Activated CD4-positive, alpha-beta T cell treated with anti-CD3 and anti-CD28 coated beads, Interleukin-2, amount 50 U/mL, for 16 hours (primary cell): Measurements from ENCODE around the gene ESR2.
"Not testable (repeated sequence)": the region's sequence is repeated elsewhere in the genome, so short reads cannot be mapped to it uniquely, and the experiment has no call there.

Experiments
- DNase-seq: peaks from one replicate; pipeline ENCODE4 v3.0.0-alpha.2; 2020

Gene ESR2

DNA sequence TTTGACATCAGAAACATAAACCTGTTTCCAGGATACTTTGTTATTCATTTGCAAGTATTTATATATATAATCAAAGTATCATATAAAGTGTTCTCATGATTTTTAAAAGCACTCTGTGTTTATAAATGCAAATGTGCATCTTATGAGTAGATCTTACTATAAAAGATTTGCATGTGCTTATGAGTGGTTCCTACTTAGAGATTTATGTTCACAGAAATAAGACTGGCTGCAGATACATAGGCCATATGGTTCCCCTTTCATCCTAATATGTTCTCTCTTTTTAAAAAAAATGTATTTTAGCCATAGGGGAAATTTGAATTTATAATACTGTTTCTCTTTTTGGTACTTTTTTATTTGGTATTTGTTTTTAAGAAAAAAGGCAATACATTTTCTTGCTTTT is 174.2 kb downstream of the ESR2 start:
- DNase-seq: no peak

DNA sequence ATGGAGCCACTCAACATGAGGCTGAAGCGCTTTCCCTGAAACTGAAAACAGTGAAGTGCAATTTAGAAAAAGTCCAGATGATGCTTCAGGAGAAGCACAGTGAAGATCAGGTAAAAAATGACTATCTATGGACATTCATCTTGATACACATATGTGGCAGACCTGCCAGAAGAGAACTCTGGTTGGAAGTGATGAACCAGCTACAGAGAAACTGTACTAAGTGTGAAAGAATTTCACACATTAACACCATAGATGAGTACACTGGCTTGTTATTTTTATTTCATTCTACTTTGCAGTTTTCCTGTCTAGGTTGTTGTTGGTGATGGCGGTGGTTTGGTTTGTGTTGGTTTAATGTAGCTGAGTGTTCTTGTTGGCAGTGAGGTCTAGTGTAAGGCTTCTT is 174.7 kb downstream of the ESR2 start:
- DNase-seq: peak; percentile 73

DNA sequence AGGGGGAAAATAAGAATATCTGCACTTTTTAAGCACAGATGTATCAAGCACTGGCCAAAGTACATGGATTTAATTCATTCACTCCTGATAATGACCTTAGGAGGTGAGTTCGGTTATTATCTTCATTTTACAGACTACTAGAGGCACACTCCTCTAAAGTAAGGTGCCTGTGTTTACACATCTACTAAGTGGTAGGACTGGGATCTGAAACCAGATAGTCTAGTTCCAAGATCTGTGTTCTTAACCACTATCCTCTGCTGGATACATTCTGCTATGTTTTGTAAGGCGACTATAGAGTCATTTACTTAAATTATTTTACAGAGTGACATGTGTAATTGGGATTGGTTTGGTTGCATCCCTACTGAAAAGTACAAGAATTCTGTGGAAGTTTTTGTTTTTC is 175.3 kb downstream of the ESR2 start:
- no peak for DNase-seq

DNA sequence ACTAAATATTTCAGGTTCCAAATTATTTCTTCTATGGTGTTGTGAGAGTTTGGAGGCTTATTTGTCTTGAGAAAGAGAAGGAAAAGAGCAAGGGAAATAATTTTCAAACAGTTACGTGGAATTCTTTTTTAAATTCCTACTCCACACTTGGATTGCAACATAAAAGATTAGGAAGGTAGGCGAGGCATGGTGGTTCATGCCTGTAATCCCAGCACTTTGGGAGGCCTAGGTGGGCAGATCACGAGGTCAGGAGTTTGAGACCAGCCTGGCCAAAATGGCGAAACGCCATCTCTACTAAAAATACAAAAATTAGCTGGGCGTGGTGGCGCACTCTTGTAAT is 175.8 kb downstream of the ESR2 start:
- not testable (repeated sequence) for DNase-seq

DNA sequence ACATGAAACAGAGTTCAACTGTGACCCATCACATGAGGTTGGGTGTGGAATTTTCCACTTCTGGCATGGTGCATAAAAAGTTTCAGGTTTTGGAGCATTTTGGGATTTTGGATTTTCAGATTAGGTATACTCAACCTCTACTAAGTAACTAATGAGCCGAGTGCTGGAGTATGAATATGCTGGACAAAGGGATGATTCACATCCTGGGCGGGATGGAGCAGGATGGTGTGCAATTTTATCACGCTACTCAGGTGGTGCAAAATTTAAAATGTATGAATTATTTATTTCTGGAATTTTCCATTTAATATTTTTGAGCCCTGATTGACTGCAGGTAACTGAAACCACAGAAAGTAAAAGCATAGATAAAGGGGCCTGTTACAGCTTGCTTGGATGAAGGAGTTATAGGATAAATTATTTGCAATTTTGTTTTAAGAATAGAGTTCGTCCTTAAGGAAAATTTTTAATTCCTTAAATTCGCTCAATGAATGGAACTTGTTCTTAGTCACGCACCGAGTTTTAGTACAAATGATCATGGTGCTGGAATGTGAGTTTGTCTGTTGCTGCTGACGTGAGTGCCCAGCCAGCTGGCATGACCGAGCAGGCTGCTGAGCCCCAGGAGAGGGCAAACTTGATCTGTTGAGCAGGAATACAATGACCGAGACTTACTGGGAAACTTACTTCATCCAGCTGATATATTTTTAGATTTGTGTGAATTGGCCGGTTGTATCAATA is 176.3 kb downstream of the ESR2 start:
- no peak for DNase-seq

DNA sequence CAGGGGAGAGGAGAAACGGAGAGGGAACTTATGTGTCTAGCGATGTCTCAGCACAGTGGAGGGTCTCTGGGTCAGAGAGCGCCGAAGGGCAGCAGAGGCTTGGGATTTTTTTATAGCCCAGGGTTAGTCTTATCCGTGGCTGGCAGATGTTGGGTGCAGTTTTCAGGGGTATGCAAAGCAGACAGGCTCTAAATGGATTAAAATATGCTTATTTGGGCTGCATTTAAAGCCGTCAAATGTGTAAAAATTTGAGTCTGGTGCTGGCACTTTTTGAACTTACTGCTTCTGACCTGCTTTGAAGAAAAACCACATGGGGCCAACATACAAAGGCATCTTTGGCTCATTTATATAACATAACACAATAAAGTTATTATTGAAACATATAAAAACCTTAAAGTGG is 178.8 kb downstream of the ESR2 start:
- no peak for DNase-seq

DNA sequence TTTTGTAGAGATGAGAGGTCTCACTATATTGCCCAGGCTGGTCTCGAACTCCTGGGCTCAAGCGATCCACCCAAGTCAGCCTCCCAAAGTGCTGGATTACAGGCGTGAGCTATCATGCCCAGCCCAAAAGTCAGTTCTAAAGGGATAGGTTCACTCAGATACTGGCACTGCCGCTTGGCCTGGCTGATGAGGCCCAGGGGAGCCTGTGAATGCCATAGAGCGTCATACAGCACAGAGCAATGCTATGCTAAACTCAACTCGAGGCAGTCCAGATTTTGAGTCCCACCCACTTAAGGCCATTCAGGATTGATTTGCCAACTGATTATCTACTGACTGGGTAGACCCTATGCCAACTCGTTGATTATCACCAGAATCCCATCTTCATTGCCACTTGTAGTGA is 179.4 kb downstream of the ESR2 start:
- no peak for DNase-seq

DNA sequence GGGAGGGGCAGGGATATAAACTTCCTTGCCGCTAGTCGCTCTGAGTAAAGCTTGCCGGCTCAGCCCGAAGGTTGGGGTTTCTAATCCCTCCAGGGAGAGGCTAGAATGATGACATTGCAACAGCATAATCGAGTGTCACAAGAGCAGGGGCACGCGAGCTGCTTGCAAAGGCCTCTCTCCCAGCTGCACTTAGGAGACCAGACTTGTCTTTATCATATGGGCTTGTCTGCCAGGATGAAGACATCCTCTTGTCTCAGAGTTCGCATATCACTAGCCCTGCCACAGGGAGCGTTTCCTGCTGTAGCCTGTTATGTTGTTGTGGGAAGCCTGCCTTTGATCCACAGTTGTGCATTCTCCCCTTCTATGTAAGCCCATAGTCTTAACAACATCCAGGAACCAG is 180.0 kb downstream of the ESR2 start:
- DNase-seq: no peak

DNA sequence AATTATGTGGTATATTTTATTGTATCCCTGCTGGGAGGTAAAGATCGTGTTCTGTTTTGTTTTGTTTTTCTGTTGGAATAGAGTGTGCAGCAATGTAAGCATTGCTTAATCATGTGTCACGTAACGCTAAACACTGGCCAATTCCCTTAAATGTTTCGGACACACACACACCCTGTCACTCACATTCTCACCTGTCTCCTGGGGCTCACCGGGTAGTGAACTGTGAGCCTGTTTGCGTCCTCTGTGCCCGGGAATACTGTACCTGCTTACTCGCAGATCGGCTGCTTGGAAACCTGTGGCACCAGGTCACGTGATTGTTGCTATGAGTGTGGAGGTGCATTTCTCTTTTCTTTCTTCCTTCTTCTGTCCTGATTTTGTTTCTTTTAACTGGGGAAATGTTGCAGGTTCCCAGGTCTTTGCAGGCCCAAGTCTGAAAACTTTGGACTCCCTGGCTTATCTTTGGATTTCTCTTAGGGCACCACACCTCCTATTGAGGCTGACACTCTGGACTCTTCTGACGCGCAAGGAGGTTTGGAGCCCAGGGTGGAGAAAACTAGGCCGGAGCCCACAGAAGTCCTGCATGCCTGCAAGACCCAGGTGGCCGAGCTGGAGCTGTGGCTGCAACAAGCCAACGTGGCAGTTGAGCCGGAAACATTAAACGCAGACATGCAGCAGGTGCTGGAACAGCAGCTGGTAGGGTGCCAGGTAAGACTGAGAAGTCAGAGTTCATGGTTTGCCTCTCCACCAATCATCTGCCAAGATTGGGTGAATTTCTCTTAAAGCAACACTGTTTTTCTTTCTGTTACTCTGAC is 181.1 kb downstream of the ESR2 start:
- no peak for DNase-seq

DNA sequence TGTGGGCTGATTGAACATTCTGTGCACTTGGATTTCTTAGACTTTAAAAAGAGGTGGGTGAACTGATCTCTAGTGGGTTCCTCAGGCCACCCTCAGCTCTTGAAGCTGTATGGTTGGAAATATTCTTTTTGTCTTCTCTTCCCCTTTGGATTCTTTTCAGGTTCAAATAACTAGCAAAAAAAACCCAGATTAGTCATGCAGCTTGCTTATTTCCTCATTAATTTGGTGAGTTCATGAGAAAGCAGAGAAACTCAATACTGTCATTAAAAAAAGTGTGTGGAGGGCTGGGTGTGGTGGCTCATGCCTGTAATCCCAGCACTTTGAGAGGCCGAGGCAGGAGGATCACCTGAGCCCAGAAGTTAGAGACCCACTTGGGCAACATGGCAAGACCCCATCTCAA is 183.4 kb downstream of the ESR2 start:
- DNase-seq: no peak

DNA sequence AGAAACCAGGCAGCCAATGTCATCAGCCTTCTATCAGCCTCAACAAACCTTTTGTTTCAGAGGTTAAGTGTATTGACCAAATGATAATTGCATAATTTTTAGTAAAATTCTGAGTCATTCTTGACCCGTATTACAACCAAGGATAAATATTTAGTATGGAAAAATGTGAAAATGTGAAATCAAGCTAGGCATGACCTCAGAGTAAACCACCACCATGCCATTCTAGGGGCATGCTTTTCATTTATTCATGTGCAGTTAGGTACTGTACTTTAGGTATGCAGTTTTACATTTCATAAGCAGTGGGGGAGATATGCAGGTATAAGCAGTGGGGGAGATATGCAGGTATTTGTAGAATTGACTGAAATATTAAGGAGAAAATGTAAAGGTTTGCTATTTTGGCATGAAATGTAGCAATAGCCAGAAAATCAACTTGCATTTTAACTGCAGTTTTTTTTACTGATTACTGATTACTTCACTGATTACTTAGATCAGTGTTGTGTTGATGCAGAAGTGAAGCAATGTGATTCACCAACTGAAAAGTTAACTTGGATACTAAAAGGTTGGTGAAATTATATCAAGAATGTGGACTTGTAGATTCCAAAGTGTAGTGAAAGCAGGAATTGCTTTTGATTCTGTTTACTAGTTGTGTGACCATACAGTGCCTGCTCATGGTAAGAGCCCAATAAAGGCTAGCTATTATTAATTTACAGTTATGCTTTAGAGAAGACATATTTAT is 184.2 kb downstream of the ESR2 start:
- DNase-seq: no peak

DNA sequence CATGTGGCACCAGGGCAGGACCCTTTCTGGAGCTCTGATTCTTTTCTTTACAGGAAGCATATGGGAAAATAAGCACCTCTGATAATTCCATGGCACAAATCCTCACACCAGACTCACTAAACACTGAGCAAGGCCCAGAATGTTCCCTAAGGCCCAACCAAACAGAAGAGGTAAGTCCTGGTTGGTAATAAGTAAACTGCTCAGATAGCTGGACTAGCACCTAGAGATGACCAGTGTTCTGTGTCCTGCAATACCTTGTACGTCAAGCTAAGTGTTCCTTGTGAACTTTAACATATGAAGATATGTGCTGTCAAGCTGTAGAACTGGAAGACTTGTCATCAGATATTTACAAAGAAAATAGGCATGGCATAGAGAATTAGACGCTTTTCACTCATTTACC is 186.7 kb downstream of the ESR2 start:
- DNase-seq: no peak

DNA sequence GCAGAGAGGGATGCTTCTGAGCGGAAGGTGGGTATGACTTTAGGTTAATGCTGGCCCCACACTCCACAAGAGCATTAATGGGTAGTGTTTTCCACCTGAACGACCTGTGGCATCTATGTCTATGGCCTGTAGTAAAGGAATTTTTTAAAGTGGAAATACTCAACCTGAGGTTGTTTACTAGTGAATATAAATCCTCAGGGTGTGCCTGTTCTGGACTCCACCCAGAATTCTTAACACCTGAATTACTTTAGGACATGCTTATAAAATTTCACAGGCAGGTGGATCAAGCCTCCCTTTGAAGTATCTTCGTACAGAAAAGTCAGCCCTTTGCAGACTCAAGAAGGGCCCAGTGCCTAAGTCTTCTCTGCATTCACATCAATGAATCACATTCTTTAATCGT is 196.1 kb downstream of the ESR2 start:
- no peak for DNase-seq

DNA sequence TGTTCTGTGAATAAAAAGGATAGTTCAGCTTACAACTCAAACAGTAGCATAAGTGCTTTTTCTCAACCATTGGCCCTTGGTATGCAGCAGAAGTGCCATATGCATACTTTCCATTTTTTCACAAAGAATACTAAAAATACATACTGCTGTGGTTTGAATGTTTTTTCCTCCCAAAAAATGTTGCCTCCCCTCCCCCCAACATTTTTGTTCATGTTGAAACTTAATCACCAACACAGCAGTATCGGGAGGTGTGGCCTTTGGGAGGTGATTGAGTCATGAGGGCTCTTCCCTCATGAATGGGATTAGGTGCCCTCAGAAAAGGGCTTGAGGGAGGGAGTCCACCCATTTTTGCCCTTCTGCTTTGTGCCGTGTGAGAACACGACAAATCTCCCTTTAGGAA is 198.6 kb downstream of the ESR2 start:
- peak; percentile 21 for DNase-seq

DNA sequence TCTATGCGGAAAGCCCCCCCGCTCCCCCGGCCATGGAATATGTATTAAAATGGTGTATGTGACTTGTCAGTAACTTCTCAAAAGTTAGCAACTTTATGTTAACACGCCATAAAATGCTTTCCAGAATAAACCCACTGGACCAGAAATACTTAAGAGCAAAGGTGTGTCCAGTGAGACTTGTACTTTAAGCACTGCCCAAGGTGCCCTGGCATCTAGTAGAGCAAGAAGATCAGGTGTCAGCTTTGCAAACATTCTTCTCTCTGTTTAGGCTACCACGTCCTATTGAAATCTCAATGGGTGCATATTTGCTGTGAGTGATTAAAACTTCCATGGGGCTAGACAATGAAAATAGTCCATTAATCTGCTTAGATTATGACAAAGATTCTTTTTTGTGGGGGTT is 201.2 kb downstream of the ESR2 start:
- DNase-seq: no peak

DNA sequence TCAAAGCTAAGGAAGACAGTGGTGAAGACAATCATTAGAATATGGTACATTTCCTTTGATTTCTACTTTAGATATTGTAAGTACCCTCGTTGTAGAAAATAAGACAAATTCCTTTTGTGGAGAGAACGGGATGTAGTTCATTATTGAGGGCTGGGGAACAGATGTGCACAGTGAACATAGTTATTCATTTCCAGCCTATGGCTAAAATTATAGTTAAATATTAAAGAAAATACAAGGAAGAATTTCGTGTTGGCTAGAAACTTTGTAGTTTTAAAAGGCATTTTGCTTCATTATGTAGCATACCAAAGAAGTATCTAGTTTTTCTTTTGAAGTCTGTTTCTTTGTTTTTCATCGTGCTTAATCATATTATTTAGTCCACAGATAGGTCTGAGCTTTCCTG is 201.8 kb downstream of the ESR2 start:
- DNase-seq: no peak

DNA sequence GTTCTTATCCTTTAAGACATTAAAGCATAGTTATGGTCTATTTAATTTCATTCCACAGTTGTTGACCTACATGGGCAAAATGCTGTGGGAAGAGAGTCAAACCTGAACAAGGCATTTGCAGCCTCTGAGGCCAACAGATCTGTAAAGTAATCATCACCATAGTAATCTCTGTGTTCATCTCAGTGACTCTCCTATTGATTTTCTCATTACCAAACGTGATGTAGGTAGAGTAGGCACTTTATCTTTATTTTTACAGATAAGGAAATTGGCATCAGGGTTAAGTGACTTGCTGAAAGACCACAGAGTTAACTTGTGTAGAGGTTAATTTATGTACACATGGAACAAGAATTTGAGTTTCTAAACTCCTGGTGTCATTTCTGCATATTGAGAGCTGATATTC is 203.0 kb downstream of the ESR2 start:
- no peak for DNase-seq

DNA sequence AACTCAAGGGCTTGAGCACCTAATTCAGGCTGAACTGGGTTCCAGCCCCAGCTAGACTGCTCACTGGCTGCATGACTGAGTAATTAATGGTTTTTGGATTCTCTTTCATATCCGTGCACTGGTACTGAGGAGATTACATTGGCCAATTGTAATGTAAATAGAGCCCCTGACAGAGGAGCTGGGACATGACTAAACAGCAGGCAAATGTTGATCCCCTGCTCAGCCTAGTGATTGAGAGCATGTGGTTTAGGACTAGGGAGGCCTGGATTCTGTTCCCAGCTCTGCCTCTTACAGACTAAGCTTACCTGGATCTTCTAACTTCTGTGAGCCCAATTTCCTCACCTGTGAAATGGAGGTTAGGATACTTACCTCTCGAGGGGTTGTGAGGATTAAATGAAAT is 204.3 kb downstream of the ESR2 start:
- DNase-seq: no peak

DNA sequence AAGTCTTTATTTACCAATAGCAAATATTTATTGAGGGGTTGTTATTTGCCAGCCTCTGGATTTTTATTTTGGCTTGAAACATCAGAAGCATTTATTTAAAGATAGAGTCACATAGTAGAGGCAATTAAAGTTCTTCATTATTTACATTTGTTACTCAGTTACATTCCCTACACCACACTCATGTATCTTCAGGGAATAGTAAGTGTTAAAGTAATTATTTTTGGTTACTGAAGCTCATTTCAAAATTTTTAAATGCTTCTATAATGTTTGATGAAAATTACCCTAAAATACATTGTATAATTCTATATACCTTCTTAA is 205.6 kb downstream of the ESR2 start:
- DNase-seq: no peak

DNA sequence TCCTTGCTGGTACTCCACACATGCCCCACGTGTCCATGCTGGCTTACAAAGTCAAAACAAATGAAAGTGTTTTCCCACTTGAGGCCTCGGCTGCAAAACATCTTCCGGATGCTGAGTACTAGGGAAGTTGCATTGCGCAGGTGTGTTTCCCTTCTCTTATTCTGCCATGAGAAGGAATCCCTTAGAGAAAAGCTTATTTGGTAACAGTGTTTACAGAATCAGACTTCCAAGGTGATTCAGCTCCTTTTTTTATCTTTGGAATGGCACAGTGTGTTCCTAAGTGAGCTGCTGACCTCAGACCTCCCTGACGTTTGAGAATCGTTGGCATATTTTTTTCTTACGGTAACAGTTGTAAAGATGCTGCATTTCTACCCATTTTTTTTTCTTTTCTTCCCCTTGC is 211.3 kb downstream of the ESR2 start:
- no peak for DNase-seq

DNA sequence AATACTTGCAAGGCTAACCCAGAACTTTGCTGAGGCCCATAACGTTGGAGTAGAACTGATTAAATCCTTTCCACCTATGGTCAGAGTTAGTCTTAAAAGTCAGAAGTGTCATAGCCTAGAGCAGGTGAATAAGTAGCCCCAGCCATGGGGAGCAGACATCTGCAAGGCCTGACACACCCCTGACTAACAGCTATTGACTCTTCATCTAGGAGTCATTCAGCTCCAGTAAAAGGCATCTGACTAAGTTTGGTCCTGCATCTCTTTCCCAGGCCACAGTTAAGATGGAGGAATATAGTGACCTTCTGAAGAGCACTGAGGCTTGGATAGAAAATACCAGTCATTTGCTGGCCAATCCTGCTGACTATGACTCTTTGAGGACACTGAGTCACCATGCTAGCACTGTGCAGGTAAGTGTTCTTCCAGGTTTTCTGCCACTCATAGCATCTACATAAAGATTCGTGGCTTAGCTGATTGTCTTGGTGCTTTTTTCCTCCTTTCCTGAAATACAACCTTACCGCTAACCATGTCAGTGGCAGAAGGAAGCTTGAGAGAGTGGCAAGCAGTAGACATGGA is 212.9 kb downstream of the ESR2 start:
- DNase-seq: no peak

DNA sequence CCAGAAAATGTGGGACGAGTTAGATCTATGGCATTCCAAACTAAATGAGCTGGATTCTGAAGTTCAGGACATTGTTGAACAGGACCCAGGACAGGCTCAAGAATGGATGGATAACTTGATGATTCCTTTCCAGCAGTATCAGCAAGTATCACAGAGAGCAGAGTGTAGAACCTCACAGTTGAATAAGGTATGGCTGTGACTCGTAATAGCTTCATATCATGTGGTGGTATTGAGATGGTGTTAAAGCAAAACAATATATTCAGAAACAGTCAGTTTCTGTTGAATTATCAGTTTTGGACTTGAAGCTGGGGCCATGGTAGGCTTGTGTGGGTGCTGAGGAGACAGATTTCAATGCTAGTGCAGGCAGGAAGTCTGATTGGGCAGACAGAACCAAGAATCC is 213.7 kb downstream of the ESR2 start:
- no peak for DNase-seq

DNA sequence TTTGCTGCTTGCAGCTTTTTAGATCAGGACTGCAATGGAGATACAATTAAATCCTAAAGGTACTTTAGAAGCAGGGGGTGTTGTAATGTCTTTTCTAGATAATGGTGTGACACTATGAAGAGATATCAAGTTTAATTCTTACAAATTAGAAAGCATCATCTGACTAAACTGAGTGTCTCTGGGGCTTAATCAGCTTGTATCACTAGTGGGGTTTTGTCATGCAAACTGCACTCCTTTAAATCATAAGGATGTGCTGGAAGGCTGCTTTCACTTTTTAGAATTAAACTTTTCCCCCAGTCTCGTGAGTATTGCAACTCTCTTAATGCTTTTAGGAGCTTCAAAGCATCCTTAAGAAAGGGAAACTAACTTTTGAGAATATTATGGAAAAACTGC is 218.6 kb downstream of the ESR2 start:
- no peak for DNase-seq
